NB4 (cell line): Measurements from ENCODE around the gene NEB.
A peak's percentile ranks its signal among the peaks of the same experiment; 100 is the strongest.

Experiments used
- DNase-seq: peaks from one replicate; pipeline ENCODE4 v3.0.0; 2010; ENCODE audit warnings: low read depth
- H3K4me3 ChIP-seq: one replicate; pipeline ENCODE4 v1.5.1; 2011; ENCODE audit warnings: mild to moderate bottlenecking, low read depth, low read length, moderate library complexity
- CTCF ChIP-seq: IDR thresholded peaks from one replicate; pipeline ENCODE4 v1.5.1; 2012; ENCODE audit warnings: low read depth, low read length
- MAX ChIP-seq: IDR thresholded peaks from 2 replicates; pipeline ENCODE4 v1.6.1; 2011; ENCODE audit warnings: low read depth, low read length
- MYC ChIP-seq: IDR thresholded peaks from 2 replicates; pipeline ENCODE4 v1.6.1; 2011; ENCODE audit warnings: low read depth, low read length
- POLR2A ChIP-seq: IDR thresholded peaks from 2 replicates; pipeline ENCODE4 v1.6.1; 2011; ENCODE audit warnings: mild to moderate bottlenecking; ENCODE audit not compliant: insufficient read length; ENCODE audit errors: extremely low read depth

NEB gene

GRCh38 chr2:151733771-151734672 lies at the start of gene NEB:
Gene NEB (minus strand): TSS chr2:151734476. CDS start chr2:151733156, 1,320 bp downstream.
- H3K4me3 ChIP-seq, result no peak within 1 kb of the TSS
- TF ChIP-seq MAX (no peak), CTCF (no peak), MYC (no peak), POLR2A (no peak)
- no peak for DNase-seq

GRCh38 chr2:151783133-151783520 lies 48.9 kb upstream of the NEB start:
- TF ChIP-seq MAX (no peak), CTCF (no peak), MYC (no peak), POLR2A (no peak)

GRCh38 chr2:151782378-151783132 lies 48.3 kb upstream of the NEB start:
- H3K4me3 ChIP-seq, result no peak overlapping the region
- peak; percentile 48 for DNase-seq
- TF ChIP-seq CTCF (no peak), POLR2A (no peak), MAX (no peak), MYC (no peak)

More at GRCh38 chr2:151783133-151783520, 48.9 kb upstream of the NEB start:
- DNase-seq, result no peak
- no peak overlapping the region for H3K4me3 ChIP-seq

GRCh38 chr2:151781642-151782041 lies 47.4 kb upstream of the NEB start:
- H3K4me3 ChIP-seq, result no peak overlapping the region
- no peak for DNase-seq
- TF ChIP-seq CTCF (no peak), MAX (no peak), MYC (no peak), POLR2A (no peak)

- no peak overlapping the region for H3K4me3 ChIP-seq
- no peak for DNase-seq
- no peak for TF ChIP-seq MYC
- no peak for TF ChIP-seq CTCF
These were observed 46.7 kb upstream of the NEB start for GRCh38 chr2:151780938-151781337.
